Cortex of kidney (tissue), 1 donor: ENCODE measurements around the gene TBX4.
"Not testable (repeated sequence)": the region's sequence is repeated elsewhere in the genome, so short reads cannot be mapped to it uniquely, and the experiment has no call there.

ENCODE experiments used
- DNase-seq: peaks from one replicate; lab custom pipeline; 2025; lab: John Stamatoyannopoulos, UW

Gene TBX4

DNA sequence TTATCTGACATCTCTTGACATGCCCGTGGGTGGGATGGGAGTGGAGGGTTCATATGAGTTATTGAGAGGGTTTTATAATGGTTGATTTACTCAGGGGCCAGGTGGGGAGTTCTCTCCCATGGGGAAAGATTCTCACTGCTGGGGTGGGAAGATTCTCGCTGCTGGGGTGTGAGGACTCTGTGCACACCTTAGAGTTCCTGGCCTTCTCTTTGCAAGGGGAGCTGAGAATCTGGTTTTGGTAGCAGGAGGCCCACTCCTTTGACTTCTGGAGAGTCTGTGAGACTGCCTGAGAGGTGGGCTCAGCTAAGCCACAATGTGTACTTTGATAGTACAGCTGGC is 31.5 kb downstream of the TBX4 start:
- no peak for DNase-seq

DNA sequence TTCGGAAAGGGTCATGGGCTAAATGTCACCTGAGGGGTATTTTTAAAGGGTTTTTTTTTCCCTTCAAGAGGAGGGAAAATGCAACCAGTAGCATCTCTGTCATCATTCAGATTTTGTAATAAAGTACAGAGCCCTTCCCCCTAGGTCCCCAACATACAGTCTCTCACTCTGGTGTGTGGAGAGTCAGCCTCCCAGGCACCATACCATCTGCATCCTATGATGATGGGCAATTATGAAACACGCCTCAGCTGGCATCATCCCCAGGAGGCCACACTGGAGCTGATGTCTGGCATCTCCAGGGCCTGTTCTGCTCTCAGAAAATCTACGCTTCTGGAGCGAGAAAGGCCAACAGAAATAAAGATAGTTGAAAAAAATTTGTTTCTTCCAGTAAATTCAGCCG is 32.0 kb downstream of the TBX4 start:
- no peak for DNase-seq

DNA sequence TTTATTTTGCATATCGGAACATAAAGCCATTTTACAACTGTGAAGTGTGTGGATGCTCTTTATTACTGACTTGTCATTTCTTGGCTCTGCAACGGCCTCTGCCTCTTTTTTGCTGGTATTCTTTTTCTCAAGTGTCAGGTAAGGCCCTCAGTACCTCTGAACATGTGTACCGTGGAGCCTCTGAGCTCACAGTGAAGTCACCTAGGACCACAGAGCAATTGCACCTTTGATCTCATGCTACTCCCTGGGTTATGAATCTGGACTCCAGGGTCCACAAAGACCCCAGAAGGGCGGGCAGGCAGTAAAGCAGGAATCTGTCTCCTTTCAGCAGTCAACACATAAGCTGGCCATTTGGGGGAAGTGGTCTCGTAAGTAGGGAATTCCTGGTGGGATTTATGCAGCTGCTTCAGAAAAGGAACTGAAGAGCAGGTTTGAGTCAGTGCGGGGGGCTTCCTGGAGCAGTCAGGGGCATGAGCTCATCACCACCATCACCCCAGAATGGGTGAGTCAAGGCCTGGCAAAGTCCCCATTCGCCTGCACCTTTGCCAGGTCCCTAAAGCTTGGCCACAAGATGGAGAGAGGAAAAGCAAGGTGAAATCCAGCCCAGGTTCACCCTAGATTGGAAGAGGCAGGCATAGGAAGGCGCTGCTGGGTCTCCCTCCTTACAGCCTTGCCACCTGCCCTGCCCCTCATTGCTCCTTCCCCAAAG is 33.0 kb downstream of the TBX4 start:
- DNase-seq, result no peak

DNA sequence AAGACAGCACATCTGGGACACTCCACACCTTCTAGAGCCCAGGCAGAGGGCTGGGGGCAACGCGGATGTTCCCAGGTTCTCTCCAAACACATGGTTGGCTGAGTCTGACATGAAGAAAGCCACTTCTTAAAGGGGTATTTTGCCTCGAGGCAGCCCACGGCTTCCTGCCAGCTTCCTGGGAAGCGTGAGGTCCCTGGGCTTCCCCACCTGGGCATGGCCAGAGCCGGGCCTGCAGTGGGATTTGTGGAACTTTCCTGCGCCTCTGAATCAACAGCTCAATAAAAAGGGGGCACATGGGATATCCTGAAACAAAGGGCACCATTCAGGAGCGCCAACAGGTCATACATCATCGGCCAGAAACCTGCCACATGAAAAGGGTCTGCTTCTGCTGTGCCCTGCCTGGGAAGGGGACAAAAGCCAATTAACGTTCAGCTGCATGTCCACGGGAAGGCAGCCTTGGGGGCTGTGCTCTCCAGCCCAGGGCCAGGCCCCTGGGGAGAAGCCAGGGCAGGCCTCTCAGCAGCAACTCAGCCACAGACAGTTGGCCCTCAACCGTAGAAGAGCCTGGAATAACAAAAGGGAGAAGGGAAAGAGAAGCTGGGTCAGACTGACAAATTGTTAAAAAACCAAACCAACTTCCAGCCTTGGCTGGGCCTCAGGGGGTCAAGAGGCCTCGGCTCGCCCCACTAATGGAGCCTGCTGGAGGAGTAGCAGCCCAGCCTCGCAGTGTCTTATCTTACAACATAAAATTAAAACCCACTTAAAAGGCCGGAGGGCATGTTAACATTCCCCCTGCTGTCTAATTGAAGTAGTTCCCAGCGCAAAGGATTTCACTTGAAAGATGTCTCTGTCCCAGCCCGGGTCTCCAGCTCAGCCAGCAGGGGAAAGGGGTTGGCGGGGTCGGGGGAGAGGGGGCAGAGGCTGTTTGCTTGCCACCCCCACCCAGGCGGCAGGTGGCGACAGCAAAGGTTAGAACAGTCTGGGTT is 34.2 kb downstream of the TBX4 start:
- no peak for DNase-seq

DNA sequence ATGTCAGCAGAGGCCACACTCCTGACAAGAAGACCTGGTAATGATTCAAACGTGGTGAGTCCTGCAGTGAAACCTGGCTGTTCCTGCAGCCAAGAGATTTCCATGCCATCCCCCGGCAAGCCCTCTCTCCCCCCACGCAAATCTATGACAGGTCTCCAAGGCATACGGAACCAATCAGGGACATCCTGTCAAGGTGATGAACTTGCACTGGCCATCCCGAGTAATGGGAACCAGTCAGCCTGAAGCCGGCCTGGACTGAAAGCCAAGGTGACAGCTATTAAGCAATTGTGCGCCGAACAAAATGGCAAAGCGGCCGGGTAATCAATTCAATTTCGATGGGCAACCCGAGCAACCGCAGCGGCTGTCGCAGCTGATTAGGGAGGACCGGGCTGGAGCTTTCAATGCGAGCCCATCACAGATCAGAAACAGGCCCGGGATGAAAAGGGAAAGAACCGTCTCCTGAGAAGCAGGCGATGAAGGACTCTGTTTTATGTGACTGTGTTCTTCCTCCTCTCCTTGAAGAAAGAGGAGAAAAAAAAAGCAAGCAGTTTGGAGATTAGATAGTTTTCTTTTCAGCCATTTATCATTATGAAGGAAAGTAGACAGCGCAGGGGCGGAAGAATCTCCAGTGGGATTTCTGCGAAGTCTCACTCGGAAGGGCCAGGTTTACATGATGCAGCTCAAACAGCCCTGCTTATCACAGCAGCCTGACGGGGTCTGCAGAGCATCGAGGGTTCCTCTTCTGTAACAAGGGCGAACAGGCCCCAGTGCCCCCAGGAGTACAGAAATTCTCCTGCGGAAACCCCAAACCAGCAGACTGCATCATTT is 35.2 kb downstream of the TBX4 start:
- DNase-seq, result no peak

DNA sequence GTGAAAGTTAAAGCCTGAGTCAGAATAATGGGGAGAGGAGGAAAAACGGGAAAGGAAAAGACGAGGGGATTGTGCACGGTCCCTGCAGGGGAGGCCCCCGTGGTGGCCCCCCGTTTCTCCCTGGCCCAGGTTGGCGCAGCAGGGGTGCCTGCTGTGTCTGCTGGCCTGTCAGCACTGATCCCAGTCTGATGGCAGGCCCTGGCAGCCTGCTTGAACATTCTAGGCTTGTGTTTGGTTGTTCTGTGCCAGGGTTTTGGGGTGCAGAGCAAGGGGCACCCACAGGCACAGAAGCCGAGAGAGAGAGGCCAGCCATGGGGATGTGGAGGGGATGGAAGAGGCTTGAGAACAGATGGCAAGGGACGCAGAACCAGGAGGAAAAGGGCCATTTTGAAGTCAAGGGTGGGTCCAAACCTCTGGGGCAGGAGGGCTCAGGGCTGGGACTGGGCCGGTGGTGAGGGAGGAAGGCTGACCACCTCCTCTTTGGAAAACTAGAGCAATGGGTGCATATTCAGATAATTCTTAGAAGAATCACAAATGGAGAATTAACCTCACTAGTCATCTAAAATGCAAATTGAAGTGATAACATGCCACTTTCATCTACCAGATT is 35.9 kb downstream of the TBX4 start:
- DNase-seq, result no peak

DNA sequence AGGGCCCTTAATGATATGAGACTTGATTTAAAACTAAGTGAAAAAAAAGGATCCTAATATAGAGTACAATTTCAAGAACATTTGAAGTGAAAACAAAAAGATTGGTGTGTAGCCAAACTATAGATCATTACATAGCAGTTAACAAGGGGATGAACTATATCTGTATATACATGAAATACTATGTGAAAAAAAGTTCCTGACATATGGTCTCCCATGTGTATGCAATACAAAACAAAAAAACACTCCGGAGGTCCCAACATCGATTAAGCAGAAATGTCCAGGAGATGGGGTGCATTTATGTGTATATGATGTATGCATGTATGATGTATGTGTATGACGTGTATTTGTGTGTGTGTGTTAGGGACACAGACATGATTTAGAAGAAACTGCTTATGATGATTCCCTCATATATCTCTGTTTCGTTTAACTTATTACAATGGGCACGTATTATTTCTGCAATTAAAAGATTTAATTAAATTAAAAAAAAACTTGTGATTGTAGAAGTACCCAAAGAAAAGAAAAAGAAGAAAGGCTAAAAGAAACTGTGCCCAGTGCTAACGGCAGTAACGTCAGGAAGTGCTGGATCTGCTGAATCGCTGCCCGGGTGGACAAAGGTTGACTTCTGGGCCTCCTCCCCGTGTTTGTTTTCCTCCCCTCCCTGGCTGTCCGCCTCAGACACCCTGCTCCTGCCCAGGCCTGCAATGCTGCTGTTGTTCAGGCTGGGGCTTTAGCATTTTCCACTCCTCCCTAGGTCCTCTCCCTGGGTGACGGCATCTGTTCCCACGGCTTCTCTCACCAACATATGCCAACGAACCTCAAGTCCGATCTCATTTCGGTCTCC is 36.9 kb downstream of the TBX4 start:
- no peak for DNase-seq

DNA sequence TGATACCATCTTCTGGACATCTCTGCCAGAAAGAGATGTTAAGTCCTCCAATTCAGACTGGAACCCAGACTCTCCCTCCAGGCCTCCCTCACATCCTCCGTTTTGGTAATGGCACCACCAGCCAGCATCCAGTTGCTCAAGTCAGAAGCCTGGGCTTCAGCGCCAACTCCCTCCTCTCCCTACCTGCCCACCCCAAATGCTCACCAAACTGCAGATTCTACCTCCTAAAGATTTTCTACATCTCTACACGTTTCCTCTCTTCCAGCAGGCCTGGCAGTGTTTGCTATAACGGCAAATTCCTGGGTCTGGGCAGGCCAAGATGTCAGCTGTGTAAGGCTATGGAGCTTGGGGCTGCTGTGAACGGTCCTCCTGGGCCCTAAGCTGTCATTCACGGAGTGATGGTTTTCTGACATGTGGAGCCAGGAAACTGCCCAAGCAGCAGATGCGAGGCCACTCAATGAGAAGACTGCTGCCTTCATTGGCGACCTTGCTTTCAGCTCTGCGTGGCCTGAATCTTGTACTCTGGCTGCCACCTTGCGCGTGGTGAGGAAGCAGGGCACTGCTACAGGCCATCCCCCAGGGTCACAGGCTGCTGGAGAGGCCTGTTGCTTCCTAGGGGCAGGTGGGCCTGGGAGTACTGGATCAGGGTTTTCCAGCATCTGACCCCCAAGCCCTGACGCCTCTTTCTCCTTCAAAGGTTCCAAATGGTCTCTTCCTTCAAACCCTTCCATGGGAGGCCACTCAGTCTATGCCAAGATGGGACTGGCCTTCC is 37.7 kb downstream of the TBX4 start:
- DNase-seq, result no peak

DNA sequence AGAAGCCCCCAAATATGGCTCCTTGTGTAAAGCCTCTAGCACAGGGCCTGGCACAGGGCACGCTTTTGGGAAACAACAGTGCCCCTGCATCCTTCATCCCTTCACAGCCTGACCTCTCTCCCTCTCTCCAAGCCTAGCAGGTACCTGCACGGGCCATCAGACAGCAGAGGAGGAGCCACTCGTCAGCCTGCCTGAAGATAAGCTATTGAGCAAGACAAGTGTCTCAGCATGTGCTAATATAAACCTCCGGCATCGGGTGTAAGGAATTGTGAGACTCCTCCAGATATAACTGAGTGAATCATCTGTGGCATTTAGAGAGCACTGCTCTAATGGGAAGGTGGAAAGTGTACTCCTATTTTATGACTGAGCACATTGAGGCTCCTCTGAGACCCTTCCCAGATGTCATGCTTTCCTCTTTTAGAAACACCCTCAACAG is 38.3 kb downstream of the TBX4 start:
- DNase-seq, result no peak

DNA sequence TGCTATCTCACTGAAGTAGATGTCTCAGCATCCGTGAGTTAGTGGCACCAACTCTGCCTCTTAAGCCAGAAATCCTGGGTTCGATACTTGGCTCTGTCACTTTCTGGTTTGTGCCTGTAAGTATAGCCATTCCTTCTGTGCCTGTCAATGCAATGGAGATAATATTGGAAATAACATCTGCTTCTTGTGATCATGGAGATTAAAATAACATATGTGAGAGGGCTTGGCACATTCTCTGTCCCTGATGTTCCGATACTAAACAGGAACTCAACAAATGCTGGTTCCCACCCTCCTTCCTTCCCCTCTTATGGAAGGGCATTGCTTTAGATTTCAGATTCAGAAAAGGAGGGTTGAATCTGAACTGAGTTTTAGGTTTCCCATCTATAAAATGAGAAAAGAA is 39.8 kb downstream of the TBX4 start:
- DNase-seq, result no peak

DNA sequence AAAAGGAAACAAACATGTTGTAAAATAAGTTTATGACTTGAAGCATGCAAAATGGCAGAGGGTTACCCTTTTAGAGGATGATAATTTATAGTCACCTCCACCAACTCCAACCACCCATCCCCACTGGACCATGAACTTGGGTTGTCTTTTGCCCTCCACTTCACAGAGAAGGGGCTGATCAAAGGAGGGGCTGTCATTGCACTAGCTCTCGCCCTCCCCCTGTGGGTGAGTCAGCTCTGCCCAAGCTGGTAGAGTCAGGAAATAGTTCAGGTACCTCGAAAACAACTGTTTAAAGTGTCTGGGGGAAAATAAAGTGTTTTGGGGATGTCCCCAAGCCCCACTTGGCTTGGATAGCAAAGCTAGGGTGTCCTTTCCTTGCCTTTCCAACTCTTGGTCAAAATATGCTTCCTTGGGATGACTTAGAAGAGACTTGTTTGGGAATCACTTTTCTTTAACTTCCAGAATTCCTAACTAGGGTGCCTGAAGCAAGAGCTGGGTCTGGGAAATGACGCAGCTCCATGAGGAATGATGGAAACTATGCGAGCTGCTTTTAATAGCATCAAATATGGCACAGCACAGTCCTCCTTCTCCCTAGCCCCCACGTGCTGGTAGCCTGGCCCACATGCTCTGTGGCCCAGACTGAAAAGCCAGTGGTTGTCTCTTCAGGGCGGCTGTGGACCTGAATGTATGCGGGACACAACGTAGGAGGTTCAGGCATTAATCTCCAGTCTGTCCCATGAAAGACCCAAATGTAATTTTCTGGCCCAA is 40.7 kb downstream of the TBX4 start:
- no peak for DNase-seq

DNA sequence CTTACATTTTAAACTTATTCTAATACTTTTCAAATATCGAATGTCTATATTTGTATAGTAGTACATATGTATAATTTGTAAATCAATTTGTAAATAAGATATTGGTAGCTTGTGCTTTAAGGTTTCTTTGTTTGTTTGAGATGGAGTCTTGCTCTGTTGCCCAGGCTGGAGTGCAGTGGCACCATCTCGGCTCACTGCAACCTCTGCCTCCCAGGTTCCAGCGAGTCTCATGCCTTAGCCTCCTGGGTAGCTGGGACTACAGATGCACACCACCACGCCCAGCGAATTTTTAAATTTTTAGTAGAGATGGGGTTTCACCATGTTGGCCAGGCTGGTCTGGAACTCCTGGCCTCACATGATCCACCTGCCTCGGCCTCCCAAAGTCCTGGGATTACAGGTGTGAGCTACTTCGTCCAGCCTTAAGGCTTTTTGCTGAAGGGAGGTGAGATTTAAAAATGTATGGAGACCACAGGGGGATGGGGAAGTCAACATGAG is 41.7 kb downstream of the TBX4 start:
- DNase-seq, result not testable (repeated sequence)

DNA sequence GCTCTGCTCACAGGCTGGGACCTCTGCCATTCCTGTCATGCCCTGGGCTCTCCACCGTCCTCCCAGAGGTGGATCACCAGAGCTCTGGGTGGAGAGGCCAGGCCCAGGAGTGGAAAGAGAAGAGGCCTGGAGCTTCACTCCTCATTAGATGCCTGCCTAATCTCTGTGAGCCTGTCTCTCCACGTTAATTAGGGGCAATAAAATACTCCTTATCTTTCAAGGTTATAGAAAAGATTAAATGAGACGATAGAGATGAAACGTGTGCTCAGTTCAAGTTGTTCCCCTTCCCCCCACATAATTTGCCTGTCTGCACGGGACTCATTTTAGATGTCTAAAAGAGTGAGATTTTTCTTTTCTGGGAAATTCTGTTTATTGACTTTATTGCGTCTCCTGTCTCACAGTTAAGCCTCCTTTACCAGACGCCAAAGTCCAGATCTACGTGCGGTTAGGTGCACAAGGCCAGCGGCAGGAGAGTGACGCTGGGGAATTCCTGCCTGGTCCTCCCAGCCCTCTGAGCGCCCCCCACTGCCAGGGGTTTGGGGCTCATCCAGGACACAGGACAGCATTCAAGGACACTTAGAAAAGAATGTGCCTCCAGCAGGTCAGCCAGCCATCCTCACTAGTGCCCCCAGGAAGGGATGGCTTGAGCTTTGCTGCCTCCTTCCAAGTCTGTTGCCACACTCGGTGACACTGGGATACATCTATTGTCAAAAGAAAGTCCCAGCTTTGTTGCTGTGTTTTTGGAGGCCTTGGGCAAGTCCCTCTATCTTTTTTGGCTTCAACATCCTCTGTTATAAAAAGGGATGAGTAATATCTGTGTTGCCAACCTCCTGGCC is 42.3 kb downstream of the TBX4 start:
- no peak for DNase-seq

DNA sequence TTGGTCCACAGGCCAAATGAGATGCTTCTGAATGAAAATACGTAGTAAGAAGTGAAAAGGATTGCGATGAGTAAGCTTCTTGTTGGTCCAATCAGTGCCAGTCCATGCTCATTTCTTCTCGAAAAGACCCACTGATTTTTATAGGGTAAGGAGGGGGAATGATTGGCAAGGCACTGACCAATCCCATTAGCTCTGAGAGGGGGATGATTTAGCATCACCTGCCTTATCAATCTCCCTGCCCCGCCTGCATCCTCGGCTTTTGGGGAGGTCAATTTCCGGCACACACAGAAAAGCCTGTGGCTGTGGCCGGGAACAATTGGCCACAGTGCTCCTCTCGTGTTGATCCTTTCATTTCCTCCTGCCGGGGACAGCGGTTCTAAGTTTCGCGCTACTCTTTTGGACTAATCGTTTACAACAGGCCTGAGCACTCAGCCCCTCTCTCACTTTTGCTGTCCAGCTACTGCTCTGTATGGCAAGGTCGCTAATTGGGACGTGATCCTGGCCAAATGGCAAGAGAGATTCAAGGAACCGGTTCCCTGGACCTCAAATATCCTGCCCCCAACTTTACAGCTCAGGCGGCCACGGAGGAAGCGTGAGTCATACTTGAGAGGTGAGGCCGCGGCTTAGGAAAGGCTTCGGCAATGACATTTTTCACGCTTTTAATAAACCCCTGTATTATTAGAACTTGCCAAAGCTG is 43.1 kb downstream of the TBX4 start:
- DNase-seq, result no peak

DNA sequence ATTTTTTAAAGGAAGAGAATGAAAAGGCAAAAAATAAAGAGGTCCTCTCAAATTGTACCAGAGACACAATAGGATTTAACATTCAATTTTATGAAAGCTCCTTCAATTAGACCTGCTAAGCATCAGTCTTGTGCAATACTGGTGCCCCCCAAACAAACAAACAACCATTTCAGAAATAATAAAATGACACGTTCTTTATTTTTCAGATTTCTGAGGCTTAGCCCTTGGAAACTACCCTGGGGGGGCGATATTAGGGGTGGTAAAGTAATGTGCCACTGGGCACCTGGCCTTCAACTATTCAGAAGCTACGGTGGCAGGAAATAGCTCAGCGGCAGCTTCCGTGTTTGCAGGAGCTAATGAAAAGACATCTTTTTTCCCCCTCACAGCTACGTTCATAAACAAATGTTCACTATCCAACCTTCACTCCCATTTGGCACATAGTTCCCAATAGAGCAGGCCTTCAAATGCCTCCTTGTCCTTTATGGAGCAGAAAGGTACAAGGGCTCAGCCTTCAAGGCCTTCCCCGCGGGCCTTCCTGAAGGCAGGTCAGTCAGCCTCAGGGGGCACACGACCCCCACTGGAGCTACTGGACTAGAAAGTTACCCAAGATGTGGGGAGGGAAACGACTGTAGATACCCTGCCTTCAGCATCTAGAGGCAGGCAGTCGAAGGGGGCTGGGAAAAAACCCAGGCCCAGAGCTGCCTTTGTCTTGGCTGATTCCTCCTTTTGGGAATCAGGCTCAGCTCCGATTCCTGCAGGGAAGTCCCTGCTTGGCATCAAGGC is 44.1 kb downstream of the TBX4 start:
- DNase-seq, result no peak

DNA sequence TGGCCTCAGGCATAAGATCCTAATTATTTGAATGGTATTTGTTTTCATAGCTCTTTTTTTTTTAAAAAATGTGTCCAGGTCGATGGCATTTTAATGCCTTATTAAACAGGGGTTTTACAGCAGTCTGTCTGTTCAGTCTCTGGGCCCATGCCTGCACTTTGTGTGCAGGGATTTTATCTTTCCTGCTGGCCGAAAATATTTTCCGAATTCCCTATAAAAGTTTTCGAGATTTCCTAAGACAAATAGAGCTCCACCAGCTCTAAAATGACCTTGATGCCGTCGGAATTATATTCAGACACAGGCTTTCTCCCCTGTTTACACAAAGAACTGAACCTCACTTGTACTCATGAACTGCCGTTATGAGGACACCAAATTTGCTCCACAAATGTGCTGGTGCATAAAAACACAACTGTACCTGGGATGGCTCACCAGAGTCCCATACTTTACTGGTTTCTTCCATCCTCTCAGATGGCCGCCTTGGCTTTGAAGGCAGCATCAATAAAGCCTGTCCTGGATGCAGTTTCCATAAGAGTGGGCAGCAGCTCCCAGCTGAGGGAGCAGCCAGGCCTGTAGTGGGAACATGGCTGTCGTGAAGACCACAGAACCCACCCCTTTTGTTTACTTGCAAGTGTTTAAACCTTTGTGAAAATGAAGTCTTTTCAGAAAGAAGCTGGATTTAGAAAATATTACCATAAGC is 44.9 kb downstream of the TBX4 start:
- no peak for DNase-seq
